ENCODE measurements around the gene GTF3C1.

DNA sequence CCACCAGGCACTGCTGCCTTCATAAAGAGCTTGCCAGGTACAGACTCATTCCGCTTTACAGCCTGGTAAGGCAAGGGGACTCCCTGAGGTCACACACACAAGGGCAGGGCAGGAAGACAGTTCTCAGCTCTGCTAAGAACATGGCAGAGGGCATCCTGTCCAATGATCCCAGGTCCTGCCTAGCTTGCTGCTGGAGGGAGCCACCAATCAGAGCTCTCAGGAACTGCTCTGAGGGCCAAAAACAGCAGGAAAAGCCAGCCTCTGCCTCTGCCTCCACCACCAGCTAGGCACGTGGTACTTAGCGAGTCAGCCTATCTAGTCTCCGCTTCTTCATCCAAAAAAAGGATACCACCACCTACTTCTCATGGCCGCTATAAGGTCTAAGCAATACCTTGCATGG lies 66.1 kb downstream of the GTF3C1 start:
- TF ChIP-seq CTCF (conservative IDR thresholded peaks at IDR 0.05) (no peak), ZFX (IDR thresholded peaks at IDR 0.05) (no peak)

Data from C4-2B (cell line).